Measurements from ENCODE around the gene HJURP. TPM values are rescaled to one million over a fixed set of nuclear protein-coding genes. Genes with fewer than 3 reads are reported as not detected.

Gene HJURP
- total RNA-seq, 1 experiment from 2014 or later: 37.0 TPM

- intact Hi-C loops (cut with micrococcal nuclease): no loop called here
- Histone ChIP-seq H3K36me3 (ENCODE audit: low read depth, low read length) (no peaks in the 10 kb centered on the region), H3K79me2 (ENCODE audit: low read length) (no peaks in the 10 kb centered on the region), H2AFZ (ENCODE audit: low read length) (no peak overlapping the region), H3K4me2 (ENCODE audit: low read length) (no peak overlapping the region), H3K27me3 (ENCODE audit: low read length) (no peaks in the 10 kb centered on the region), H3K4me3 (ENCODE audit: low read length) (no peak overlapping the region), H3F3A (ENCODE audit: low read length, unreplicated experiment) (no peaks in the 10 kb centered on the region), H3K9me2 (replicated peaks; ENCODE audit: low read length) (no peaks in the 10 kb centered on the region), H3K4me1 (ENCODE audit: insufficient read depth, low read length) (no peaks in the 10 kb centered on the region), H3K9ac (ENCODE audit: low read length) (no peak overlapping the region), H4K20me1 (ENCODE audit: low read length) (no peaks in the 10 kb centered on the region), H3K27ac (ENCODE audit: low read length) (no peak overlapping the region), H3K9me3 (ENCODE audit: low read length) (no peaks in the 10 kb centered on the region)
- no peak for DNase-seq
- TF ChIP-seq EZH2 (IDR thresholded peaks at IDR 0.05; ENCODE audit: low read length, unreplicated experiment): no peak
- no peak for TF ChIP-seq EZH2phosphoT487 (IDR thresholded peaks at IDR 0.05; ENCODE audit: borderline replicate concordance, low read length)
- no peak for TF ChIP-seq CTCF (conservative IDR thresholded peaks at IDR 0.05; ENCODE audit: low read depth, low read length)
- BruUV-seq (replicated peaks): no TSS peak
- no peak for ATAC-seq
- CTCF ChIA-PET: no interaction called here
- POLR2A ChIA-PET (ENCODE audit: unreplicated experiment): no interaction called here
Measured at GRCh38 chr2:233810385-233810784, 44.0 kb downstream of the HJURP start.

- Histone ChIP-seq H3K9me3 (ENCODE audit: low read length) (no peaks in the 10 kb centered on the region), H3K4me2 (ENCODE audit: low read length) (no peak overlapping the region), H2AFZ (ENCODE audit: low read length) (no peak overlapping the region), H3K36me3 (ENCODE audit: low read depth, low read length) (no peaks in the 10 kb centered on the region), H3K27me3 (ENCODE audit: low read length) (no peaks in the 10 kb centered on the region), H3K4me3 (ENCODE audit: low read length) (no peak overlapping the region), H3K9ac (ENCODE audit: low read length) (no peak overlapping the region), H4K20me1 (ENCODE audit: low read length) (no peaks in the 10 kb centered on the region), H3F3A (ENCODE audit: low read length, unreplicated experiment) (no peaks in the 10 kb centered on the region), H3K4me1 (ENCODE audit: insufficient read depth, low read length) (no peaks in the 10 kb centered on the region), H3K27ac (ENCODE audit: low read length) (no peak overlapping the region), H3K79me2 (ENCODE audit: low read length) (no peaks in the 10 kb centered on the region), H3K9me2 (replicated peaks; ENCODE audit: low read length) (no peaks in the 10 kb centered on the region)
- no TSS peak for BruUV-seq (replicated peaks)
- ATAC-seq: no peak
- no peak for TF ChIP-seq CTCF (conservative IDR thresholded peaks at IDR 0.05; ENCODE audit: low read depth, low read length)
- no peak for TF ChIP-seq EZH2 (IDR thresholded peaks at IDR 0.05; ENCODE audit: low read length, unreplicated experiment)
- no peak for TF ChIP-seq EZH2phosphoT487 (IDR thresholded peaks at IDR 0.05; ENCODE audit: borderline replicate concordance, low read length)
- intact Hi-C loops (cut with micrococcal nuclease): no loop called here
- CTCF ChIA-PET: no interaction called here
- POLR2A ChIA-PET (ENCODE audit: unreplicated experiment): no interaction called here
- no peak for DNase-seq
Measured at GRCh38 chr2:233807966-233808935, 46.1 kb downstream of the HJURP start.
